ENCODE measurements around the gene DDX42. TPM values are rescaled to one million over a fixed set of nuclear protein-coding genes. Genes with fewer than 3 reads are reported as not detected.

The DDX42 gene
- total RNA-seq, 1 experiment from 2014 or later, result 174 TPM

GRCh38 chr17:63819585-63820537 lies 45.9 kb downstream of the DDX42 start:
- ChIA-PET CTCF (no interaction called here), RAD21 (ENCODE audit: low non-redundant PET in 1 of 2, low total read pairs in 2 of 2, uncharacterized antibody in 2 of 2, unreplicated experiment in 2 of 2) (no interaction called here), POLR2A (no interaction called here)
- DNase-seq (ENCODE audit: low read depth, low spot score) (no peak), ATAC-seq (0 out of 2 replicates have a peak, but pooled peaks have one; percentile 4)
- TF ChIP-seq EZH2phosphoT487 (IDR thresholded peaks at IDR 0.05; ENCODE audit: borderline replicate concordance) (no peak), EGR1 (IDR thresholded peaks at IDR 0.05; ENCODE audit: low read depth) (no peak), POLR2AphosphoS5 (IDR thresholded peaks at IDR 0.05; ENCODE audit: low read depth, low read length) (no peak; the same call in 1 of the 2 replicates), CEBPB (IDR thresholded peaks at IDR 0.05; ENCODE audit: low read depth) (no peak), JUND (IDR thresholded peaks at IDR 0.05) (no peak), SRF (IDR thresholded peaks at IDR 0.05; ENCODE audit: low read depth) (no peak), YY1 (IDR thresholded peaks at IDR 0.05; ENCODE audit: extremely low read depth, insufficient replicate concordance, low read depth, low read length) (no peak), POLR2A (IDR thresholded peaks at IDR 0.05; ENCODE audit: borderline replicate concordance, extremely low read depth, insufficient read depth, insufficient read length) (no peak), SP1 (IDR thresholded peaks at IDR 0.05; ENCODE audit: low read depth) (no peak), ZNF274 (IDR thresholded peaks at IDR 0.05; ENCODE audit: low read depth, low read length) (no peak), ELF1 (IDR thresholded peaks at IDR 0.05; ENCODE audit: borderline replicate concordance, low read depth) (no peak)
- TF ChIP-seq, protein P1, sequence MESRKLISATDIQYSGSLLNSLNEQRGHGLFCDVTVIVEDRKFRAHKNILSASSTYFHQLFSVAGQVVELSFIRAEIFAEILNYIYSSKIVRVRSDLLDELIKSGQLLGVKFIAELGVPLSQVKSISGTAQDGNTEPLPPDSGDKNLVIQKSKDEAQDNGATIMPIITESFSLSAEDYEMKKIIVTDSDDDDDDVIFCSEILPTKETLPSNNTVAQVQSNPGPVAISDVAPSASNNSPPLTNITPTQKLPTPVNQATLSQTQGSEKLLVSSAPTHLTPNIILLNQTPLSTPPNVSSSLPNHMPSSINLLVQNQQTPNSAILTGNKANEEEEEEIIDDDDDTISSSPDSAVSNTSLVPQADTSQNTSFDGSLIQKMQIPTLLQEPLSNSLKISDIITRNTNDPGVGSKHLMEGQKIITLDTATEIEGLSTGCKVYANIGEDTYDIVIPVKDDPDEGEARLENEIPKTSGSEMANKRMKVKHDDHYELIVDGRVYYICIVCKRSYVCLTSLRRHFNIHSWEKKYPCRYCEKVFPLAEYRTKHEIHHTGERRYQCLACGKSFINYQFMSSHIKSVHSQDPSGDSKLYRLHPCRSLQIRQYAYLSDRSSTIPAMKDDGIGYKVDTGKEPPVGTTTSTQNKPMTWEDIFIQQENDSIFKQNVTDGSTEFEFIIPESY (IDR thresholded peaks at IDR 0.05; ENCODE audit: extremely low read depth, insufficient replicate concordance, low read length), result no peak
- TF ChIP-seq, protein P2, sequence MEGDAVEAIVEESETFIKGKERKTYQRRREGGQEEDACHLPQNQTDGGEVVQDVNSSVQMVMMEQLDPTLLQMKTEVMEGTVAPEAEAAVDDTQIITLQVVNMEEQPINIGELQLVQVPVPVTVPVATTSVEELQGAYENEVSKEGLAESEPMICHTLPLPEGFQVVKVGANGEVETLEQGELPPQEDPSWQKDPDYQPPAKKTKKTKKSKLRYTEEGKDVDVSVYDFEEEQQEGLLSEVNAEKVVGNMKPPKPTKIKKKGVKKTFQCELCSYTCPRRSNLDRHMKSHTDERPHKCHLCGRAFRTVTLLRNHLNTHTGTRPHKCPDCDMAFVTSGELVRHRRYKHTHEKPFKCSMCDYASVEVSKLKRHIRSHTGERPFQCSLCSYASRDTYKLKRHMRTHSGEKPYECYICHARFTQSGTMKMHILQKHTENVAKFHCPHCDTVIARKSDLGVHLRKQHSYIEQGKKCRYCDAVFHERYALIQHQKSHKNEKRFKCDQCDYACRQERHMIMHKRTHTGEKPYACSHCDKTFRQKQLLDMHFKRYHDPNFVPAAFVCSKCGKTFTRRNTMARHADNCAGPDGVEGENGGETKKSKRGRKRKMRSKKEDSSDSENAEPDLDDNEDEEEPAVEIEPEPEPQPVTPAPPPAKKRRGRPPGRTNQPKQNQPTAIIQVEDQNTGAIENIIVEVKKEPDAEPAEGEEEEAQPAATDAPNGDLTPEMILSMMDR (IDR thresholded peaks at IDR 0.05 in 2 of 3, conservative IDR thresholded peaks at IDR 0.05 in 1 of 3; ENCODE audit: borderline replicate concordance in 1 of 3, insufficient read depth in 1 of 3, low read depth in 2 of 3, low read length in 2 of 3), result no peak
- no peaks in the 10 kb centered on the region for H3K9me2 ChIP-seq (ENCODE audit: insufficient read depth)
- peaks cover 8% of the 10 kb centered on the region; the same call in 1 of the 2 replicates for H4K20me1 ChIP-seq (ENCODE audit: insufficient read depth)
- H2AFZ ChIP-seq (ENCODE audit: low read depth, low read length, poor library complexity, severe bottlenecking), result no peak overlapping the region
- no peaks in the 10 kb centered on the region for H3K27me3 ChIP-seq (ENCODE audit: insufficient read depth, low read length)
- H3K79me2 ChIP-seq (ENCODE audit: insufficient read depth, low read length), result peaks cover 77% of the 10 kb centered on the region
- no peaks in the 10 kb centered on the region for H3K4me1 ChIP-seq (ENCODE audit: control insufficient read depth in 1 of 2, insufficient read depth in 2 of 2, low read length in 2 of 2)
- no peak overlapping the region for H3K4me2 ChIP-seq (ENCODE audit: low read length)
- BruUV-seq (replicated peaks), result TSS peak; percentile 33
- H3K36me3 ChIP-seq (ENCODE audit: control insufficient read depth in 1 of 2, insufficient read depth in 2 of 2, low read length in 2 of 2), result peaks cover 93 to 96% of the 10 kb centered on the region in 2 experiments
- H3K9me3 ChIP-seq (ENCODE audit: control insufficient read depth in 1 of 2, insufficient read depth in 1 of 2, low read depth in 1 of 2, low read length in 2 of 2), result no peaks in the 10 kb centered on the region
- no peak overlapping the region for H3K4me3 ChIP-seq (replicated peaks in 1 of 2; ENCODE audit: low read depth in 1 of 2, low read length in 2 of 2)
- no peak overlapping the region for H3K9ac ChIP-seq (ENCODE audit: low read length)
- intact Hi-C loops (cut with micrococcal nuclease), result no loop called here
- no peak overlapping the region; the same call in 1 of the 2 replicates for H3K27ac ChIP-seq (ENCODE audit: low read depth, low read length)
